RWPE1 (cell line): Measurements from ENCODE around the gene ATPAF2.

Experiments
- CTCF ChIA-PET: fragments of 350-600 bp; sonication (Branson Sonifier 250); formaldehyde crosslinking; extraction: SDS; loops from one replicate; lab custom pipeline; 2021; lab: Yijun Ruan, JAX
- POLR2A ChIA-PET: fragments of 400-600 bp; formaldehyde crosslinking; extraction: SDS; loops from one replicate; lab custom pipeline; 2020; ENCODE audit warnings: antibody characterized with exemption; ENCODE audit not compliant: low non-redundant PET; lab: Yijun Ruan, JAX
- DNase-seq: peaks from one replicate; pipeline ENCODE4 v3.0.0; 2012; ENCODE audit warnings: low spot score
- H3K27ac ChIP-seq: fragments of 450-650 bp; 2 replicates; pipeline ENCODE4 v1.5.1; 2017
- TF ChIP-seq, protein P1 (sequence below): fragments of 450-650 bp; conservative IDR thresholded peaks from 2 replicates; pipeline ENCODE4 v1.5.1; 2017; ENCODE audit warnings: low read depth, mild to moderate bottlenecking

ATPAF2 gene

GRCh38 chr17:18018411-18018921, 20.5 kb downstream of the ATPAF2 start:
- CTCF ChIA-PET: no interaction called here
- DNase-seq: no peak
- no peak overlapping the region for H3K27ac ChIP-seq
- TF ChIP-seq, protein P1, sequence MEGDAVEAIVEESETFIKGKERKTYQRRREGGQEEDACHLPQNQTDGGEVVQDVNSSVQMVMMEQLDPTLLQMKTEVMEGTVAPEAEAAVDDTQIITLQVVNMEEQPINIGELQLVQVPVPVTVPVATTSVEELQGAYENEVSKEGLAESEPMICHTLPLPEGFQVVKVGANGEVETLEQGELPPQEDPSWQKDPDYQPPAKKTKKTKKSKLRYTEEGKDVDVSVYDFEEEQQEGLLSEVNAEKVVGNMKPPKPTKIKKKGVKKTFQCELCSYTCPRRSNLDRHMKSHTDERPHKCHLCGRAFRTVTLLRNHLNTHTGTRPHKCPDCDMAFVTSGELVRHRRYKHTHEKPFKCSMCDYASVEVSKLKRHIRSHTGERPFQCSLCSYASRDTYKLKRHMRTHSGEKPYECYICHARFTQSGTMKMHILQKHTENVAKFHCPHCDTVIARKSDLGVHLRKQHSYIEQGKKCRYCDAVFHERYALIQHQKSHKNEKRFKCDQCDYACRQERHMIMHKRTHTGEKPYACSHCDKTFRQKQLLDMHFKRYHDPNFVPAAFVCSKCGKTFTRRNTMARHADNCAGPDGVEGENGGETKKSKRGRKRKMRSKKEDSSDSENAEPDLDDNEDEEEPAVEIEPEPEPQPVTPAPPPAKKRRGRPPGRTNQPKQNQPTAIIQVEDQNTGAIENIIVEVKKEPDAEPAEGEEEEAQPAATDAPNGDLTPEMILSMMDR: no peak
- POLR2A ChIA-PET: no interaction called here

- DNase-seq: no peak
- no peak overlapping the region for H3K27ac ChIP-seq
- CTCF ChIA-PET: interaction anchor here (0.6 kb wide), 1 partner anchor 173 kb away, joined by 4 read pairs; no protein-coding TSS in a partner anchor
- POLR2A ChIA-PET: no interaction called here
- TF ChIP-seq, protein P1: no peak
Observed at GRCh38 chr17:18017958-18018357, 21.0 kb downstream of the ATPAF2 start.

DNA sequence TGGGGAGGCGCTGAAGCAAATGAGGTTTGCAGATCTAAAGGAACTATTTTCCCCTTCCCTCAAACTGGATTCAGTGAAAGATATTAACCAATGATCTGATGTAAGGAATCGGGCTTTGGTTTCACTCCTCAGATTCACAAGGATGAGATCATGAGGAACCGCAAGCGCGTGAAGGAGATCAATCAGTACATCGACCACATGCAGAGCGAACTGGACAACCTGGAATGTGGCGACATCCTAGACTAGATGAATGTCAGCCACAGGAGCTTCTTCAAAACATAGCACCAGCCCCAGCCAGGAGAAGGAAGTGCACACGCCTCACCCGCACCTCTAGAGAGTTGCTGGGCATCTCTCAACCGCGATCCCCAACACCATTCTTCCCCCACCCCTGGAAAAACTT, 22.5 kb downstream of the ATPAF2 start:
- H3K27ac ChIP-seq: no peak overlapping the region
- DNase-seq: no peak
- POLR2A ChIA-PET: no interaction called here
- CTCF ChIA-PET: no interaction called here
- TF ChIP-seq, protein P1: no peak

DNA sequence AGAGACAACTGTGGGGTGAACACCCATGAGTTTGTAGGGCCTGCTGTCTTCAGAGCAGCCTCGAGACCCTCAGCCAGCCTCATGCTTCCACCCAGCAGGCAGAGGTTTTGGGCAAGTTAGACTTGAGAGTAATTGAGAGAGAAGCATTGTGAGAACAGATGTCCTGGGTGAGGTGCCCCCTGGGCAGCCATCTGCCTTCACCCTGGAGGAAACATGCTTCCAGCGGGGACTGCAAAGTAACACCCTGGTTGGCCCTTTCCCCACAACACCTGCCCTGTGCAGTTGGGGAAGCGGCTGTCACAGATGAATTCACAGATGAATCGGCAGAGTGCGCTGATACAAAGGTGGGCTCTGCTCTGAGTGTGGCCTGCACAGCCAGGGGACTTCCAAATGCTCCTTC, 23.4 kb downstream of the ATPAF2 start:
- no peak for DNase-seq
- ChIA-PET POLR2A (no interaction called here), CTCF (no interaction called here)
- no peak overlapping the region for H3K27ac ChIP-seq
- TF ChIP-seq, protein P1: no peak

DNA sequence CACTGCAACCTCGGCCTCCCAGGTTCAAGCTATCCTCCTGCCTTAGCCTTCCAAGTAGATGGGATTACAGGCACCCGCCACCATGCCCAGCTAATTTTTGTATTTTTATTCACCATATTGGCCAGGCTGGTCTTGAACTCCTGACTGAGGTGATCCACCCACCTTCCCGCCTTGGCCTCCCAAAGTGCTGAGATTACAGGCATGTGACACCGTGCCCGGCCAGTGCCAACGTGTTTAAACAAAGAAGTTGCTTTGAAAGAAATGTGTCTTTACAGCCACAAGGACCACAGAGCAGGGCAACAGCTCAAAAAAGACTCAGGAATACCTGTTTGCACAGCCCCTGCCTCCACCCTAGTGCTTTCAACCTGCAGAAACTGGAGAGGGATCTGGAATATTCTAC, 25.0 kb downstream of the ATPAF2 start:
- no peak overlapping the region for H3K27ac ChIP-seq
- ChIA-PET POLR2A (no interaction called here), CTCF (interaction anchor here (0.6 to 1.1 kb wide), 3 partner anchors 9 to 1296 kb away, joined by 3 to 4 read pairs (median 3); no protein-coding TSS in a partner anchor)
- no peak for DNase-seq
- TF ChIP-seq, protein P1: no peak

DNA sequence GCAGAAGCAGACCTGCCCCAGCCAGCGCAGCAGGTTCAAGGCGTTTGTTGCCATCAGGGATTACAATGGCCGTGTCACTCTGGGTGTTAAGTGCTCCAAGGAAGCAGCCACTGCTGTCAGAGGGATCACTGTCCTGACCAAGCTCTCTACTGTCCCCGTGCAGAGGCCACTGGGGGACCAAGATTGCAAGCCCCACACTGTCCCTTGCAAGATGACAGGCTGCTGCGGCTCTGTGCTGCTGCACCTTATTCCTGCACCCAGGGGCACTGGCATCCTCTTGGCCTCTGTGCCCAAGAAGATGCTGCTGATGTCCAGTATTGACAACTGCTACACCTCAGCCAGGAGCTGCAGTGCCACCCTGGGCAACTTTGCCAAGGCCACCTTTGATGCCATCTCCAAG, 27.7 kb downstream of the ATPAF2 start:
- TF ChIP-seq, protein P1: no peak
- no peak for DNase-seq
- CTCF ChIA-PET: interaction anchor here (0.6 kb wide), 1 partner anchor 88 kb away, joined by 3 read pairs; no protein-coding TSS in a partner anchor
- H3K27ac ChIP-seq: no peak overlapping the region
- POLR2A ChIA-PET: no interaction called here
